ENCODE results near the gene B3GALT6. TPM values are rescaled to one million over a fixed set of nuclear protein-coding genes. Genes with fewer than 3 reads are reported as not detected.

B3GALT6 gene
- total RNA-seq, 1 experiment from 2014 or later, result 20.0 TPM

GRCh38 chr1:1273209-1273511, 41.1 kb downstream of the B3GALT6 start:
- ATAC-seq (no peak), DNase-seq (ENCODE audit: low spot score) (peak; percentile 12)
- Mint-ChIP-seq H3K36me3 (peaks cover 6% of the 10 kb centered on the region), H3K27me3 (ENCODE audit: low read depth) (no peaks in the 10 kb centered on the region), H3K4me3 (peak overlapping the region; percentile 84), H3K9me3 (peaks cover 5% of the 10 kb centered on the region), H3K27ac (no peak overlapping the region; the same call in 1 of the 2 replicates), H3K4me1 (peaks cover 23% of the 10 kb centered on the region)
- POLR2A ChIA-PET, result interaction anchor here (0.6 to 1.4 kb wide), 3 partner anchors 15 to 227 kb away, joined by 3 to 5 read pairs (median 3); no protein-coding TSS in a partner anchor
- CTCF ChIA-PET, result interaction anchor here (0.6 to 2.2 kb wide), 13 partner anchors 9 to 209 kb away, joined by 3 to 25 read pairs (median 4); no protein-coding TSS in a partner anchor
- TF ChIP-seq AFF4 (CRISPR knock-in tag; IDR thresholded peaks at IDR 0.05; ENCODE audit: borderline replicate concordance), result no peak
- no peak for TF ChIP-seq CREM (CRISPR knock-in tag; IDR thresholded peaks at IDR 0.05)
- TF ChIP-seq ZNF317 (CRISPR knock-in tag; IDR thresholded peaks at IDR 0.05; ENCODE audit: borderline replicate concordance, low read depth), result no peak
- no peak for TF ChIP-seq ESRRA (CRISPR knock-in tag; IDR thresholded peaks at IDR 0.05; ENCODE audit: borderline replicate concordance)
- TF ChIP-seq FOXP1 (CRISPR knock-in tag; IDR thresholded peaks at IDR 0.05; ENCODE audit: borderline replicate concordance), result no peak
- TF ChIP-seq TCF7 (CRISPR knock-in tag; IDR thresholded peaks at IDR 0.05; ENCODE audit: low read depth), result no peak
- TF ChIP-seq PRDM15 (CRISPR knock-in tag; IDR thresholded peaks at IDR 0.05), result no peak
- no peak for TF ChIP-seq CDX4 (CRISPR knock-in tag; IDR thresholded peaks at IDR 0.05; ENCODE audit: borderline replicate concordance)
- no peak for TF ChIP-seq ZNF396 (CRISPR knock-in tag; IDR thresholded peaks at IDR 0.05; ENCODE audit: borderline replicate concordance)
- no peak for TF ChIP-seq ZNF121 (CRISPR knock-in tag; IDR thresholded peaks at IDR 0.05)
- TF ChIP-seq MXD4 (CRISPR knock-in tag; IDR thresholded peaks at IDR 0.05; ENCODE audit: borderline replicate concordance), result no peak
- no peak for TF ChIP-seq IRF2 (CRISPR knock-in tag; IDR thresholded peaks at IDR 0.05; ENCODE audit: borderline replicate concordance, low read depth)
- TF ChIP-seq SOX15 (CRISPR knock-in tag; IDR thresholded peaks at IDR 0.05), result no peak
- no peak for TF ChIP-seq NR3C1 (CRISPR knock-in tag; conservative IDR thresholded peaks at IDR 0.05; ENCODE audit: low read depth)

- ChIA-PET POLR2A (interaction anchor here (0.6 to 1.4 kb wide), 3 partner anchors 16 to 228 kb away, joined by 3 to 5 read pairs (median 3); no protein-coding TSS in a partner anchor), CTCF (interaction anchor here (0.6 to 2.2 kb wide), 15 partner anchors 9 to 289 kb away, joined by 3 to 25 read pairs (median 4); no protein-coding TSS in a partner anchor)
- DNase-seq (ENCODE audit: low spot score), result peak; percentile 92
- peaks cover 23% of the 10 kb centered on the region for H3K4me1 Mint-ChIP-seq
- ATAC-seq, result peak; percentile 94
- peak within 1 kb of the TSS; percentile 84 for H3K4me3 Mint-ChIP-seq
- H3K9me3 Mint-ChIP-seq, result peaks cover 5% of the 10 kb centered on the region
- H3K27me3 Mint-ChIP-seq (ENCODE audit: low read depth), result no peaks in the 10 kb centered on the region
- H3K27ac Mint-ChIP-seq, result peak within 1 kb of the TSS; percentile 63
- H3K36me3 Mint-ChIP-seq, result peaks cover 5% of the 10 kb centered on the region
- TF ChIP-seq NR2C2 (CRISPR knock-in tag; IDR thresholded peaks at IDR 0.05) (peak; percentile 87), NFE2L1 (CRISPR knock-in tag; IDR thresholded peaks at IDR 0.05) (0 out of 2 replicates have a peak, but pooled peaks have one; percentile 43), FOXK1 (CRISPR knock-in tag; IDR thresholded peaks at IDR 0.05) (peak; percentile 83), MYBL2 (CRISPR knock-in tag; IDR thresholded peaks at IDR 0.05) (peak; percentile 73; the same call in 1 of the 2 replicates), ZNF263 (CRISPR knock-in tag; IDR thresholded peaks at IDR 0.05; ENCODE audit: low read depth) (no peak), PRRX2 (CRISPR knock-in tag; IDR thresholded peaks at IDR 0.05) (no peak), TEAD1 (CRISPR knock-in tag; IDR thresholded peaks at IDR 0.05) (peak; percentile 75; the same call in 1 of the 2 replicates), EMX1 (CRISPR knock-in tag; IDR thresholded peaks at IDR 0.05) (no peak), ZBTB43 (CRISPR knock-in tag; IDR thresholded peaks at IDR 0.05) (0 out of 2 replicates have a peak, but pooled peaks have one; percentile 16), ZNF219 (CRISPR knock-in tag; IDR thresholded peaks at IDR 0.05; ENCODE audit: borderline replicate concordance) (peak; percentile 46; the same call in 1 of the 2 replicates)
Observed at GRCh38 chr1:1273512-1274298, 41.7 kb downstream of the B3GALT6 start, which contains the start of gene UBE2J2. Gene UBE2J2, minus strand, starts transcription at chr1:1273854. Its CDS starts 5,862 bp downstream, at chr1:1267992.

Measured in WTC11 (cell line).